NB4 (cell line): ENCODE results near the gene FASTK.

ENCODE experiments used
- DNase-seq: peaks from one replicate; pipeline ENCODE4 v3.0.0; 2010; ENCODE audit warnings: low read depth
- H3K4me3 ChIP-seq: one replicate; pipeline ENCODE4 v1.5.1; 2011; ENCODE audit warnings: mild to moderate bottlenecking, low read depth, low read length, moderate library complexity
- CTCF ChIP-seq: IDR thresholded peaks from one replicate; pipeline ENCODE4 v1.5.1; 2012; ENCODE audit warnings: low read depth, low read length
- MAX ChIP-seq: IDR thresholded peaks from 2 replicates; pipeline ENCODE4 v1.6.1; 2011; ENCODE audit warnings: low read depth, low read length
- MYC ChIP-seq: IDR thresholded peaks from 2 replicates; pipeline ENCODE4 v1.6.1; 2011; ENCODE audit warnings: low read depth, low read length
- POLR2A ChIP-seq: IDR thresholded peaks from 2 replicates; pipeline ENCODE4 v1.6.1; 2011; ENCODE audit warnings: mild to moderate bottlenecking; ENCODE audit not compliant: insufficient read length; ENCODE audit errors: extremely low read depth

FASTK gene

GRCh38 chr7:151080522-151081169 lies at the start of gene FASTK:
Gene FASTK, minus strand, starts transcription at chr7:151080809. Its CDS starts 43 bp downstream, at chr7:151080766.
- TF ChIP-seq CTCF (no peak), POLR2A (peak; percentile 86), MYC (peak; percentile 70), MAX (0 out of 2 replicates have a peak, but pooled peaks have one; percentile 48)
- peak within 1 kb of the TSS; percentile 94 for H3K4me3 ChIP-seq
- peak; percentile 95 for DNase-seq

- no peak overlapping the region for H3K4me3 ChIP-seq
- no peak for TF ChIP-seq CTCF
- no peak for TF ChIP-seq POLR2A
- no peak for TF ChIP-seq MYC
- no peak for TF ChIP-seq MAX
- no peak for DNase-seq
Measured at GRCh38 chr7:151129960-151130591, 49.5 kb upstream of the FASTK start.

- TF ChIP-seq MAX (no peak), CTCF (no peak), POLR2A (no peak), MYC (no peak)
- no peak for DNase-seq
- no peak overlapping the region for H3K4me3 ChIP-seq
Measured at GRCh38 chr7:151129117-151129959, 48.7 kb upstream of the FASTK start.

GRCh38 chr7:151128716-151129115 lies 48.1 kb upstream of the FASTK start:
- TF ChIP-seq POLR2A (no peak), CTCF (no peak), MYC (no peak), MAX (no peak)
- DNase-seq, result no peak
- H3K4me3 ChIP-seq, result no peak overlapping the region

- no peak for DNase-seq
- no peak overlapping the region for H3K4me3 ChIP-seq
- TF ChIP-seq CTCF (no peak), POLR2A (no peak), MYC (no peak), MAX (no peak)
Measured at GRCh38 chr7:151128144-151128543, 47.5 kb upstream of the FASTK start.
